ENCODE data around the gene C19orf67.
"Not testable (repeated sequence)": the region's sequence is repeated elsewhere in the genome, so short reads cannot be mapped to it uniquely, and the experiment has no call there.

Gene C19orf67

DNA sequence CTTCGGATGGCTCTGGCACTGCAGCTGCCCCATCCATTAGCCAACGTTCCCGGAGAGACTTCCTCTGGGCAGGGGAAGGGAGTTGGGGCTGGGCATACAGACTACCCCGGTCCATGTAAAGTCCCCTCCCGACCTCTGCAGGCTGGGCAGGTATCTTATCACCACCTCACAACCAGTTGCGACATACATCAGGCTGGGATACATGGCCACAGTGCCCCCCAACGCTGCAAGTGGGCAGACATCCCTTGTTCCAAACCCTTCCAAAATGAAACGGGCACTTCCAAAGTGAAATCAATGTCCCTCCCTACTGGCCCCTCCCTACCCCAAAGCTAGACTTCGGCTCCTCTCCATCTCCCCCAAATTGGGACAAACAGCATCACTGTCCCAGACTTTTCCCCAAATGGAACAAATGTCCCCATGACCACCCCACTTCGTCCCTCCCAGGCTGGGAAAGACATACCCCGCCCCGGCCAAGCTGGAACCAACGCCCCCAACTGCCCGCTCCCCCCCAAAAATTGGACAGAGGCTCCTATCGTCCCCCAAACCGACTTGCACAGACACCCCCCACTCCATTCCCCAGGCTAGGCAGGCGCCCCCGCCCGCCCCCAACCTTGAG lies 28.7 kb downstream of the C19orf67 start:
- no peak for DNase-seq (ENCODE audit: low read depth, low spot score)

DNA sequence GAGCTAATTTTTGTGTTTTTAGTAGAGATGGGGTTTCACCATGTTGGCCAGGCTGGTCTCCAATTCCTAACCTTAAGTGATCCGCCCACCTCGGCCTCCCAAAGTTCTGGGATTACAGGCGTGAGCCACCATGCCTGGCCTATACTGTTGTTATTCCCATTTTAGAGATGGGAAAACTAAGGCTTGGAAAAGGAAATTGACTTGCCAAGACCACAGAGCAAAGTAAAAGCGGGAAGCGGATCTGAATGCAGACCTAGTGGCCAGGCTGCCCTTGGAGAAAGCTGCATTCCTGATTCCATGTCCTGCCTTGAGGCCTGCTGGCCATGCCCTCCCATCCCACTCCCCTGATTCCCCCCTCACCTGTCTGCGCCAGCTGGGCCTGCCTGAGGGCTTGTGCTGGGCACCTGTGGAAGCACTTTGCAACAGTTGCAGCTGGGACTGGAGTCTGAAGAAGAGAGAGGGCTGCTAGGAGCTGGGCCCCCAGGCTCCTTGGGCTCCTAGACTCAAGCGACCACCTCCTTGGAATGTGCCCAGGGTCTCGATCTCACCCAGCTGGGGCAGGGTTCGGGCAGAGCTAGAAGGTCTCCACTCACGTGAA lies 29.4 kb downstream of the C19orf67 start:
- no peak for DNase-seq (ENCODE audit: low read depth, low spot score)

DNA sequence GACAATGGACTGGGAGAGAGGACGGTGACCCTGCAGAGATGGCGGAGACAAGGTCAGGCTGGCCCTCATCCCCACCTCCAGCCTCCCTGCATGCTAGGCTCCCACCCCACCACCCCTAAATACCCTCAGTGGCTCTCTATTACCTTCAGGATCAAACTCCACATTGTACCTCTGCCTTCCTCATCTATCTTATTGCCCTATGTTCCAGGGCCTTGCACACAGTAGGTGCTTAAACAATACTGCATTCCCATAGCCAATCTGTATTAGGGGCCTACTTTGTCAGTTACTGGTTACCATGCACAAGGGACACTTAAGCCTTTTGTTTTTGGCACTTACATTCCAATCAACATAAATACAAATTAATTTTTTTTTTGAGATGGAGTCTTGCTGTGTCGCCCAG lies 30.2 kb downstream of the C19orf67 start:
- DNase-seq (ENCODE audit: low read depth, low spot score): no peak

DNA sequence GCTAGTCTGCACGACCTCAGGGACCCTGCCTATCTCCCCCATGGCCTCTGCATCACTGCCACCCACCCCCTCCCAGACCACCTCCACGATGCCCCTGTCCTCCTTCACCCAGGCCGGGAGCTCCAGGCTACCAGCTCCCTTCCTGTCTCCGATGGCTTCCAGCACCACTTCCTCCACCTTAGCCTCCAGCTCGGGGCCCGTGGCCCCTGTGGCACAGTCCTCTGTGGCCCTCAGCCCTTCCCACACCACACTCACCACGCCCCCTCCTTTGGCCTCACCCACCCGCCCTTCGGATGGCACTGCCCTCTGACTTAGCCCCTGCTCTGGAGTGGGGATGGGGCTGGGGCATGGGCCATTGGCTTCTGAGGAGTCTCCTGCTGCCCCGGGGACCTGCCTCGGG lies 30.9 kb downstream of the C19orf67 start:
- DNase-seq (ENCODE audit: low read depth, low spot score): no peak

GRCh38 chr19:14054099-14054498 lies 31.5 kb downstream of the C19orf67 start:
- no peak for DNase-seq (ENCODE audit: low read depth, low spot score)

DNA sequence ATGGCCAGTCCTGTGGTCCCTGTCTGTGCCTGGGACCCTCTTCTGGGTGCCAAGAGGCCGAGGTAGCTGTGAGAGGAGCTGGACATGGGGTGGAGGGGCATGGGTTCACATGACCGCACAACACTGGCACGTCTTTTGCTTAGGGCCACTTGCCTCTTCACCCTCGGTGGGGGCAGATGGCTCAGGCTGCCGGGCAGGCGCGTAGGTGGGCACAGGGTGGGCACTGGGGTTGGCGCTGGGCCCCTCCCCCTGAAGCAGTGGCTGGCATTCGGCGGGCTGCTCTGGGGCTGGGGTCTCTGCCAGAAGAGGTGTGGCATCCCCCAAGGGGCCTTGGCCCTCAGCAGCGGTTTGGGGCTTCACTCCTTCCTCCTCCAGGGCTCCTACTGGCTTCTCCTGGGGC lies 32.1 kb downstream of the C19orf67 start:
- DNase-seq (ENCODE audit: low read depth, low spot score): no peak

DNA sequence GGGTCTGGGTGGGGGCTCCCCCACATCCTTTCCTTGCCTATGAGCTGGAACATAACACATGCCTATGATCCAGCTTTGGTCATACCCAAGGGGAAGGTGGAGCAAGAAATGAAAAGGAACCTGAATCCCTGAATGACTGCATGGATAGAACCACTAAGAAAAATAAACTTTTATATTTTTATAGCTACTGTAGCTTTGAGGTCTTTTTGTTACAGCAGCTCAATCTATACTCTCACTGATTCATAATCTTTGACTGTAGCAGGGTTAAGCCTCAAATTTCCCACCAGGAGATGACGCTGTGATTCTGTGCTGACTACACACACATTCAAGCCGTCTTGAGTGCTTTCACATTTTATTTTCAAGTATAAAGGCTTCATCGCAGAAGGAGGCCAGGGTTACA lies 32.6 kb downstream of the C19orf67 start:
- no peak for DNase-seq (ENCODE audit: low read depth, low spot score)

DNA sequence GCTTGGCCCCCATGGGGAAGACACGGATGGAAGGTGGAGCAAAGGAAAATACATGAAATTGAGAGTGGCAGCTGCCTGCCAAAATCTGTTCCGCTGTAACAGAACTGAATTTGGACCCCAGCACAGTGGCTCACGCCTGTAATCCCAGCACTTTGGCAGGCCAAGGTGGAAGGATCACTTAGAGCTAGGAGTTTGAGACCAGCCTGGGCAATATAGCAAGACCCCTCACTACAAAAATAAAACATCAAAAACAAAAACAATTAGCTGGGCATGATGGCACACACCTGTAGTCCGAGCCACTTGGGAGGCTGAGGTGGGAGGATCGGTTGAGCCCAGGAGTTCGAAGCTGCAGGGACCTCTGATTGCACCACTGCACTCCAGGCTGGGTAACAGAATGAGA lies 33.1 kb downstream of the C19orf67 start:
- DNase-seq (ENCODE audit: low read depth, low spot score): no peak

DNA sequence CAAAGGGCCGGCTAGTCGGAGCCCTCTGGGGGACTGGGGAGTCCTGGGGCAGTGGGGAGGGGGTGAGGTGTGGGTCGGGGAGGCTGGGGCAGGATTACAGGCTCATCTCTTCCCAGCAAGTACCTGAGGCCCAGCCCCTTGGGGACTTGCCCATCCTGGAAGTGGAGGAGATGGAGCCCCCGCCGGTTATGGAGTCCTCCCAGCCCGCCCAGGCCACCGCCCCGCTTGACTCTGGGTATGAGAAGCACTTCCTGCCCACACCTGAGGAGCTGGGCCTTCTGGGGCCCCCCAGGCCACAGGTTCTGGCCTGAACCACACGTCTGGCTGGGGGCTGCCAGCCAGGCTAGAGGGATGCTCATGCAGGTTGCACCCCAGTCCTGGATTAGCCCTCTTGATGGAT lies 33.6 kb downstream of the C19orf67 start:
- DNase-seq (ENCODE audit: low read depth, low spot score): no peak

DNA sequence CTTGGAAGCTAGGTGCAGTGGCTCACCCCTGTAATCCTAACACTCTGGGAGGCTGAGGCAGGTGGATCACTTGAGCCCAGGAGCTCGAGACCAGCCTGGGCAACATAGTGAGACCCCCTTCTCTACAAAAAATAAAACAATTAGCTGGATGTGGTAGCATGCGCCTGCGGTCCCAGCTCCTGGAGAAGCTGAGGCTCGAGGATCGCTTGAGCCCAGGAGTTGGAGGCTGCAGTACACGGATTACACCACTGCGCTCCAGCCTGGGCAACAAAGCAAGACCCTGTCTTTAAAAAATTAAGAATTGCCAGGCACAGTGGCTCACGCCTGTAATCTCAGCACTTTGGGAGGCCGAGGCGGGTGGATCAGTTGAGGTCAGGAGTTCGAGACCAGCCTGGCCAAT lies 34.6 kb downstream of the C19orf67 start:
- not testable (repeated sequence) for DNase-seq (ENCODE audit: low read depth, low spot score)

DNA sequence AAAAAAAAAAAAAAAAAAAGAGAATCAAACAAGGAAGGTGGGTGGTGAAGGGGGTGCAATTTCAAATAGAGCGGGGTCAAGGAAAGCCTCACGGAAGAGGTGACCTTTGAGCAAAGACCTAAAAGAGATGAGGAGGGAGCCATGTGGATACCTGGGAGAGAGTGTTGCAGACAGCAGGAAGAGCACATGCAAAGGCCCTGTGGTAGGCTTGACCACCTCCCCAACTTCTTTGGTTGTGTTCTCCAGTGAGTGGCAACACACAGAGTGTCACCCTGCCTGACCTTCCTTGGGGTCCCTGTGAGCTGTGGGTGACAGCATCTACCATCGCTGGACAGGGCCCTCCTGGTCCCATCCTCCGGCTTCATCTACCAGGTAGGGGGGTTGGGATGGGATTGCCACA lies 35.1 kb downstream of the C19orf67 start:
- no peak for DNase-seq (ENCODE audit: low read depth, low spot score)

DNA sequence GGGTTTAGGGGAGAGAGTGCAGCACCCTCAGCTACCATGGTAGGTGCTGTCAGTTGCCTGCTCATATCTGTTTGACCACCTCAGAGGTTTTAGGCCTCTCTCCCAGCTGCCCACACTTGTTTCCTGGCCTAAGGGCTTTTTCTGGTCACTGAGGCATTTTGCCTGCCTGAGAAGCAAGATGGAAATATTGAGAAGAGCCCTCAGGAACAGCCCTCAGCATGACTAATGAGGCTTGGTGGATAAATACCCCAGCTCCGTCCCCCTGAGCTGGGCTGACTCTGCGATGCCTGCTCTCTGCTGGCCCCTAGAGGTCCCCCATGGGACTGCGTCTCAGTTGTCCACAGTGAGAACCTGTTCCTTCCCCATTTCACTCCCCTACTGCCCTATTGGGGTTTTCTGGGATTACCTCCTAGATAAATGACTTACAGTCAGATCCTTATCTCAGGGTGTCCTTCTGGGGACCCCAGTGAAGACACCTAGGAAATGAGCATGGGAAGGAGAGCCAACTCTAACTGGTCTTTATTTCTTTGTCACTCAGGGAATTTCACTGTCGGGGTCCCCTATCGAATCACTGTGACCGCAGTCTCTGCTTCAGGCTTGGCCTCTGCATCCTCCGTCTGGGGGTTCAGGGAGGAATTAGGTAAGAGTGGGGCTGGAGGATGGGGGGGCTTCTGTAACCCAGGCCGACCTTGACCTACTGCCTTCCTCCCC lies 37.0 kb downstream of the C19orf67 start:
- DNase-seq (ENCODE audit: low read depth, low spot score): no peak

DNA sequence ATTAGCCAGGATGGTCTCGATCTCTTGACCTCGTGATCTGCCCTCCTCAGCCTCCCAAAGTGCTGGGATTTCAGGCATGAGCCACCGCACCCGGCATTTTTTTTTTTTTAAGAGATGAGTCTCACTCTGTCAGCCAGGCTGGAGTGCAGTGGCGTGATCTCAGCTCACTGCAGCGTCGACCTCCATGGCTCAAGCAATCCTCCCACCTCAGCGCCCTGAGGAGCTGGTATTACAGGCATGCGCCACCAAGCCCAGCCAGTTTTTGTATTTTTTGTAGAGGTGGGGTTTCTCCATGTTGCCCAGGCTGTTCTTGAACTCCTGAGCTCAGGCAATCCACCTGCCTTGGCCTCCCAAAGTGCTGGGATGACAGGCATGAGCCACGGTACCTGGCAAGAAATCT lies 37.7 kb downstream of the C19orf67 start:
- not testable (repeated sequence) for DNase-seq (ENCODE audit: low read depth, low spot score)

DNA sequence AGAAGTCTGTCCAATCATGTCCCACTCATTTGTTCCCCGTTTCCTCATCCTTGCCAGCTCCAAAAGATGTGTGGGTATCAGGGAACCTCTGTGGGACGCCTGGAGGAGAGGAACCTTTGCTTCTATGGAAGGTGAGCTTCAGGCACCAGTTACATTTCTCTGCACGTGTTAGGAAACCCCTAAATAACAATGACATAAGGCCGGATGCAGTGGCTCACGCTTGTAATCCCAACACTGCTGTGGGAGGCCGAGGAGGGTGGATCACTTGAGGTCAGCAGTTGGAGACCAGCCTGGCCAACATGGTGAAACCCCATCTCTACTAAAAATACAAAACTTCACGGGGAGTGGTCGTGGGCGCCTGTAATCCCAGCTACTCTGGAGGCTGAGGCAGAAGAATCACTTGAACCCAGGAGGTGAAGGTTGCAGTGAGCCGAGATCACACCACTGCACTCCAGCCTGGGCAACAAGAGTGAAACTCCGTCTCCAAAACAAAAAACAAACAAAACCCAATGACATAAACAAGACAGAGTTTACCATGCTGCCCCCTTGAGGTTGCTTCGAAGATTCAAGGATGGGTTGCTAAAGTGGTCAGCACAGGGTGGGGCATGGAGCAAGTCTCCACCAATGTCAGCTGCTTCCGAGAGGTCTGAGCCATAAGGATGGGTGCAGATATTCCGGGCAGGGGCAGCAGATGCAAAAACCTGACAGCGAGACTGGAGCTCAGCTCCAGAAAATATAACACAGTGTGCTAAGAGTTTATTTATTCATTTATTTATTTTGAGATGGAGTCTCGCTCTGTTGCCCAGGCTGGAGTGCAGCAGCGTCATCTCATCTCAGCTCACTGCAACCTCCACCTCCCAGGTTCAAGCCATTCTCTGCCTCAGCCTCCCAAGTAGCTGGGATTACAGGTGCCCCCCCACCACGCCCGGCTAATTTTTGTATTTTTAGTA lies 42.6 kb downstream of the C19orf67 start:
- not testable (repeated sequence) for DNase-seq (ENCODE audit: low read depth, low spot score)

GRCh38 chr19:14039181-14039580 lies 46.4 kb downstream of the C19orf67 start:
- DNase-seq (ENCODE audit: low read depth, low spot score): no peak

DNA sequence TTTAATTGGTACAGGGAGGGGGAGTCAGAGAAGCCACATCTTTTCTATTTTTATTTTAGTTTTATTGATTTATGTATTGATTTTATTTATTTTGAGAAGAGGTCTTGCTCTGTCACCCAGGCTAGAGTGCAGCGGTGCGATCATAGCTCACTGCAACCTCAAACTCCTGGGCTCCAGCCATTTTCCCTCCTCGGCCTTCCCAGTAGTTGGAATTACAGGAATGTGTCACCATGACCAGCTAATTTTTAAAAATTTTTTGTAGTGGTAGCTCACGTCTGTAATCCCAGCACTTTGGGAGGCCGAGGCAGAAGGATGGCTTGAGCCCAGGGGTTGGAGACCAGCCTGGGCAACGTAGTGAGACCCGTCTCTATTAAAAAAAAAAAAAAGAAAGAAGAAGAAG lies 49.9 kb downstream of the C19orf67 start:
- no peak for DNase-seq (ENCODE audit: low read depth, low spot score)

DNA sequence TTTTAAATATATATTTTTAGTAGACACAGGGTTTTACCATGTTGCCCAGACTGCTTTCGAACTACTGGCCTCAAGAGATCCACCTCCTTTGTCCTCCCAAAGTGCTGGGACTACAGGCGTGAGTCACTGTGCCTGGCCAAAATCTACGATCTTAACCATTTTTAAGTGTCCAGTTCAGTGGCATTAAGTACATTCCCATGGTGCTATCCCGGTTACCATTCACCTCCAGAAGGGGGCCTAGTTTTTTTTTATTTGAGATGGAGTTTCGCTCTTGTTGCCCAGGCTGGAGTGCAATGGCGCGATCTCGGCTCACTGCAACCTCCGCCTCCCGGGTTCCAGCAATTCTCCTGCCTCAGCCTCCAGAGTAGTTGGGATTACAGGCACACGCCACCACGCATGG lies 50.4 kb downstream of the C19orf67 start:
- not testable (repeated sequence) for DNase-seq (ENCODE audit: low read depth, low spot score)

DNA sequence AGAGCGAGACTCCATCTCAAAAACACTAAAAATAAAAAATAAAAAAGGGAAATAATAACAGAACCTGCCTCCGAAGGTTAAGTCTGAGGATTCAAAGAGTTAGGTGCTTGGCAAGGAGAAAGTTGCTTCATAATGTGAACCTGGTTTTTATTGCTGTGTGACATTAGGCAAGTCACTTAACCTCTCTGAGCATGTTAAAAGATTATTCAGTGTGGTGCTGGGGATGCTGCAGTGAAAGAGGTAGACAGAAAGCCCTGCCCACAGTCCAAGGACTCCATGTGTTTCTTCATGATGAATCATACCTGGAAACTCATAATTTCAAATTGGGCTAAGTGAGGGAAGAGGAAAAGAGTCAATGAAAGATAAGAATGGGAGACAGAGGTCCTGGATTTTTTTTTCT lies 51.6 kb downstream of the C19orf67 start:
- DNase-seq (ENCODE audit: low read depth, low spot score): no peak

DNA sequence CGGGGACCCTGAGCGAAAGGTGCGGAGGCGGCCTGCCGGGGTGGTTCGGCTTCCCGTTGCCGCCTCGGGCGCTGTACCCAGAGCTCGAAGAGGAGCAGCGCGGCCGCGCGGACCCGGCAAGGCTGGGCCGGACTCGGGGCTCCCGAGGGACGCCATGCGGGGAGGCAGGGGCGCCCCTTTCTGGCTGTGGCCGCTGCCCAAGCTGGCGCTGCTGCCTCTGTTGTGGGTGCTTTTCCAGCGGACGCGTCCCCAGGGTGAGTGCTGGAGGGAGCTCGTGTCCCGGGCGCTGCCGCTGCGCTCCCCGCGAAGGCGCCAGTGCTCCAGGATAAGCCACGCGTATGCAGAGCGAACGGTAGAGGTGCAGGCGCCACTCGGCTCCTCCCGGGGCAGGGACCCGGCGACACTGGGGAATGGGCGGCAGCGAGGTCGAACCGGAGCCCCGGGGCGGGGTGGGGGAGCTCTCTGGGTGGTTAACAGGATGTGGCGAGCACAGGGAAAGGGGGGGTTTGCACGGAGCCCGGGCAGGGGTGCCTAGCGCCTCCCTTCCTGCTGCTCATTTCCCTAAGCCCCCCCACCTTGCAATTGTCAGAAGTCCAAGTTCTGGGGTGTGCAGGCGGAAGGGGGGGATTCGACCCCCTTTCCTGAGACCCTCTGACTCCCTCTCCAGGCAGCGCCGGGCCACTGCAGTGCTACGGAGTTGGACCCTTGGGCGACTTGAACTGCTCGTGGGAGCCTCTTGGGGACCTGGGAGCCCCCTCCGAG lies 53.7 kb downstream of the C19orf67 start, which contains the start of gene IL27RA:
TSS of gene IL27RA (plus strand) at position 44 of the 762 bp plus-strand sequence. CDS start at position 155, 111 bp downstream.
- DNase-seq (ENCODE audit: low read depth, low spot score): no peak
